Lower leg skin (tissue), 3 donors: ENCODE results near the gene LEMD2.

Experiments
- POLR2A ChIP-seq, 2 donors: fragments of 450-650 bp; IDR thresholded peaks; one replicate each; pipeline ENCODE4 v1.6.1; 2016 to 2017; ENCODE audit warnings: antibody characterized with exemption in 2 of 2, mild to moderate bottlenecking in 1 of 2, moderate library complexity in 1 of 2
- TF ChIP-seq, protein P1 (sequence below), 3 donors: fragments of 450-650 bp; IDR thresholded peaks; one replicate each; pipeline ENCODE4 v1.5.1; 2016; ENCODE audit warnings: antibody characterized with exemption in 3 of 3, mild to moderate bottlenecking in 3 of 3, moderate library complexity in 2 of 3

DNA sequence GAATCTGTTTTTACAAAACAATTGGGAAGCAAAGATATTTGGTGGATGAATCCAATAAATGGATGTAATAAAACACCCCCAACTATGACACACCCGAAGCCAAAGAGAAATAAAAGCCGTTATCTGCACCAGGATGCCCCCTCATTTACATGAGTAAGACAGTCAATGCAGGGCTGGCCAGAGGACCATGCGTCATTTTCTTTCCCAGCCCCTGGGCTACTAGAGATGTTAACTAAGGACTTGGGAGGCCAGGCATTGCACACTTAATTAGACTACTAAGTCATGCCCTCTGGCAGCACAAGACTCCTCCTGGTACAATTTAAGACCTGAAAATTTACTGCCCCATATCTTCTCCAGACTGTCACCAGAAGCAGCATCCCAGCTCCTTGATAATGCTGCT, 3.2 kb downstream of the LEMD2 start:
- TF ChIP-seq, protein P1, sequence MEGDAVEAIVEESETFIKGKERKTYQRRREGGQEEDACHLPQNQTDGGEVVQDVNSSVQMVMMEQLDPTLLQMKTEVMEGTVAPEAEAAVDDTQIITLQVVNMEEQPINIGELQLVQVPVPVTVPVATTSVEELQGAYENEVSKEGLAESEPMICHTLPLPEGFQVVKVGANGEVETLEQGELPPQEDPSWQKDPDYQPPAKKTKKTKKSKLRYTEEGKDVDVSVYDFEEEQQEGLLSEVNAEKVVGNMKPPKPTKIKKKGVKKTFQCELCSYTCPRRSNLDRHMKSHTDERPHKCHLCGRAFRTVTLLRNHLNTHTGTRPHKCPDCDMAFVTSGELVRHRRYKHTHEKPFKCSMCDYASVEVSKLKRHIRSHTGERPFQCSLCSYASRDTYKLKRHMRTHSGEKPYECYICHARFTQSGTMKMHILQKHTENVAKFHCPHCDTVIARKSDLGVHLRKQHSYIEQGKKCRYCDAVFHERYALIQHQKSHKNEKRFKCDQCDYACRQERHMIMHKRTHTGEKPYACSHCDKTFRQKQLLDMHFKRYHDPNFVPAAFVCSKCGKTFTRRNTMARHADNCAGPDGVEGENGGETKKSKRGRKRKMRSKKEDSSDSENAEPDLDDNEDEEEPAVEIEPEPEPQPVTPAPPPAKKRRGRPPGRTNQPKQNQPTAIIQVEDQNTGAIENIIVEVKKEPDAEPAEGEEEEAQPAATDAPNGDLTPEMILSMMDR (IDR thresholded peaks at IDR 0.05): no peak
- no peak for TF ChIP-seq POLR2A (IDR thresholded peaks at IDR 0.05)
